ENCODE results near the gene ZNF467.

The ZNF467 gene

GRCh38 chr7:149806726-149807125 is 33.3 kb upstream of the ZNF467 start:
- no peak for DNase-seq

- no peak for DNase-seq
These were observed 30.7 kb upstream of the ZNF467 start for GRCh38 chr7:149804106-149804505.

- no peak for DNase-seq
These were observed 30.2 kb upstream of the ZNF467 start for GRCh38 chr7:149803551-149804074.

GRCh38 chr7:149802966-149803365 is 29.6 kb upstream of the ZNF467 start:
- DNase-seq = no peak

- DNase-seq = no peak
These were observed 28.4 kb upstream of the ZNF467 start for GRCh38 chr7:149801816-149802215.

- DNase-seq = no peak
These were observed 27.7 kb upstream of the ZNF467 start for GRCh38 chr7:149801002-149801566.

- DNase-seq = no peak
These were observed 26.8 kb upstream of the ZNF467 start for GRCh38 chr7:149800169-149800555.

- no peak for DNase-seq
These were observed 26.2 kb upstream of the ZNF467 start for GRCh38 chr7:149799397-149800168.

GRCh38 chr7:149797771-149798170 is 24.4 kb upstream of the ZNF467 start:
- no peak for DNase-seq

GRCh38 chr7:149796287-149796860 is 23.0 kb upstream of the ZNF467 start:
- no peak for DNase-seq

GRCh38 chr7:149795126-149795525 is 21.7 kb upstream of the ZNF467 start:
- no peak for DNase-seq

- DNase-seq = no peak
These were observed 21.3 kb upstream of the ZNF467 start for GRCh38 chr7:149794661-149795060.

- no peak for DNase-seq
These were observed 19.9 kb upstream of the ZNF467 start for GRCh38 chr7:149793261-149793660.

GRCh38 chr7:149792220-149792595 is 18.8 kb upstream of the ZNF467 start:
- DNase-seq = no peak

GRCh38 chr7:149791411-149792219 is 18.2 kb upstream of the ZNF467 start:
- no peak for DNase-seq

GRCh38 chr7:149790754-149791360 is 17.5 kb upstream of the ZNF467 start:
- no peak for DNase-seq

GRCh38 chr7:149790146-149790548 is 16.8 kb upstream of the ZNF467 start:
- DNase-seq = peak; percentile 43

GRCh38 chr7:149789101-149789500 is 15.7 kb upstream of the ZNF467 start:
- DNase-seq = no peak

- DNase-seq = no peak
These were observed 15.0 kb upstream of the ZNF467 start for GRCh38 chr7:149788300-149788851.

- DNase-seq = no peak
These were observed 14.3 kb upstream of the ZNF467 start for GRCh38 chr7:149787428-149788299.

GRCh38 chr7:149785983-149786382 is 12.6 kb upstream of the ZNF467 start:
- DNase-seq = no peak

- DNase-seq = no peak
These were observed 12.0 kb upstream of the ZNF467 start for GRCh38 chr7:149785402-149785801.

All from femur (tissue), 1 donor.